HepG2 (cell line): Measurements from ENCODE around the gene SLC38A3. TPM values are rescaled to one million over a fixed set of nuclear protein-coding genes. Genes with fewer than 3 reads are reported as not detected.

Source experiments
- ATF7-NPFF ChIP-seq: sonication (generic); formaldehyde crosslinking; IDR thresholded peaks from 2 replicates; pipeline ENCODE4 v1.8.1; 2023; ENCODE audit warnings: mild to moderate bottlenecking, low read depth, missing genetic modification reagents, moderate library complexity
- DRAP1 ChIP-seq: IDR thresholded peaks from 2 replicates; pipeline ENCODE4 v1.6.1; 2016; ENCODE audit warnings: missing genetic modification reagents, missing compliant biosample characterization
- GABPA ChIP-seq, 2 experiments: IDR thresholded peaks; 2 replicates each; pipeline ENCODE4 v1.6.1; 2011 to 2016; ENCODE audit warnings: low read depth in 2 of 2, low read length in 1 of 2, missing biosample characterization in 1 of 2, missing genetic modification characterization in 1 of 2
- GZF1 ChIP-seq: sonication (generic); formaldehyde crosslinking; IDR thresholded peaks from 2 replicates; pipeline ENCODE4 v1.5.1; 2020; ENCODE audit warnings: mild to moderate bottlenecking, missing genetic modification reagents
- HES4 ChIP-seq: sonication (generic); formaldehyde crosslinking; IDR thresholded peaks from 2 replicates; pipeline ENCODE4 v1.9.0; 2021; ENCODE audit warnings: mild to moderate bottlenecking, missing genetic modification reagents, borderline replicate concordance
- HHEX ChIP-seq: IDR thresholded peaks from 2 replicates; pipeline ENCODE4 v1.6.1; 2016; ENCODE audit warnings: control low read depth
- HNRNPK ChIP-seq: fragments of 200-400 bp; formaldehyde crosslinking; IDR thresholded peaks from 2 replicates; pipeline ENCODE4 v1.6.1; 2018; ENCODE audit warnings: low read length, low read depth, moderate library complexity, mild to moderate bottlenecking; ENCODE audit not compliant: poor library complexity, severe bottlenecking
- NR1H2 ChIP-seq: sonication (generic); formaldehyde crosslinking; IDR thresholded peaks from 2 replicates; pipeline ENCODE4 v1.8.1; 2022; ENCODE audit warnings: low read depth, missing genetic modification reagents, borderline replicate concordance
- NR2F6 ChIP-seq, 2 experiments: IDR thresholded peaks; 2 replicates each; pipeline ENCODE4 v1.6.1; 2016; ENCODE audit warnings: antibody characterized with exemption in 1 of 2, mild to moderate bottlenecking in 1 of 2
- PAWR ChIP-seq: sonication (generic); formaldehyde crosslinking; IDR thresholded peaks from 2 replicates; pipeline ENCODE4 v1.4.0; 2020; ENCODE audit warnings: missing genetic modification reagents, mild to moderate bottlenecking, borderline replicate concordance
- SNAPC2 ChIP-seq: sonication (generic); formaldehyde crosslinking; IDR thresholded peaks from 2 replicates; pipeline ENCODE4 v1.8.1; 2022; ENCODE audit warnings: mild to moderate bottlenecking, missing genetic modification reagents
- SP5 ChIP-seq: IDR thresholded peaks from 2 replicates; pipeline ENCODE4 v1.6.1; 2016; ENCODE audit warnings: low read depth, borderline replicate concordance
- WIZ ChIP-seq: sonication (generic); formaldehyde crosslinking; IDR thresholded peaks from 2 replicates; pipeline ENCODE4 v1.5.1; 2020; ENCODE audit warnings: mild to moderate bottlenecking, missing genetic modification reagents
- ZFY ChIP-seq: sonication (generic); formaldehyde crosslinking; IDR thresholded peaks from 2 replicates; pipeline ENCODE4 v1.4.0; 2020; ENCODE audit warnings: missing genetic modification reagents
- ZNF253 ChIP-seq: sonication (generic); formaldehyde crosslinking; IDR thresholded peaks from 2 replicates; pipeline ENCODE4 v1.8.0; 2022; ENCODE audit warnings: mild to moderate bottlenecking, missing genetic modification reagents, borderline replicate concordance
- ZNF407 ChIP-seq: sonication (generic); formaldehyde crosslinking; IDR thresholded peaks from one replicate; pipeline ENCODE4 v1.5.1; 2020; ENCODE audit warnings: mild to moderate bottlenecking, missing genetic modification reagents; ENCODE audit errors: not compliant biosample characterization
- ZNF550 ChIP-seq: sonication (generic); formaldehyde crosslinking; IDR thresholded peaks from 2 replicates; pipeline ENCODE4 v1.4.0; 2020; ENCODE audit warnings: mild to moderate bottlenecking, missing genetic modification reagents, borderline replicate concordance
- ZNF740 ChIP-seq: sonication (generic); formaldehyde crosslinking; IDR thresholded peaks from 2 replicates; pipeline ENCODE4 v1.4.0; 2020; ENCODE audit warnings: missing genetic modification reagents
- ZNF781 ChIP-seq: sonication (generic); formaldehyde crosslinking; IDR thresholded peaks from 2 replicates; pipeline ENCODE4 v1.5.1; 2020; ENCODE audit warnings: borderline replicate concordance, mild to moderate bottlenecking, missing genetic modification reagents; ENCODE audit errors: not compliant biosample characterization
- polyA plus RNA-seq, 8 experiments: library from polyadenylated mRNA; depleted of rRNA in 3 of 8; stranded (reverse) in 7 of 8; unstranded in 1 of 8; fragments of >200 nt; fragmentation: Illumina TruSeq in 4 of 8; extraction: Trizol in 4 of 8; gene quantifications; 2 replicates each; pipeline versions ENCODE4 v1.2.1 to v1.2.3, GENCODE V29; 2011 to 2016; ENCODE audit warnings: low read depth in 4 of 8, missing spikeins in 1 of 8, mixed read lengths in 1 of 8; ENCODE audit not compliant: insufficient read depth in 1 of 8
- total RNA-seq, 5 experiments: library from RNA; depleted of rRNA; stranded (reverse); fragments of >200 nt; fragmentation: Illumina TruSeq; extraction: Trizol; gene quantifications; 2 replicates each; pipeline ENCODE4 v1.2.3, GENCODE V29; 2016; ENCODE audit warnings: low read depth in 1 of 5

SLC38A3 gene
- total and polyA plus RNA-seq, 2 of the 13 experiments (the other 11 are each of a cell fraction or from before 2014, with no cell fraction given), result 29.8 to 164 TPM

DNA sequence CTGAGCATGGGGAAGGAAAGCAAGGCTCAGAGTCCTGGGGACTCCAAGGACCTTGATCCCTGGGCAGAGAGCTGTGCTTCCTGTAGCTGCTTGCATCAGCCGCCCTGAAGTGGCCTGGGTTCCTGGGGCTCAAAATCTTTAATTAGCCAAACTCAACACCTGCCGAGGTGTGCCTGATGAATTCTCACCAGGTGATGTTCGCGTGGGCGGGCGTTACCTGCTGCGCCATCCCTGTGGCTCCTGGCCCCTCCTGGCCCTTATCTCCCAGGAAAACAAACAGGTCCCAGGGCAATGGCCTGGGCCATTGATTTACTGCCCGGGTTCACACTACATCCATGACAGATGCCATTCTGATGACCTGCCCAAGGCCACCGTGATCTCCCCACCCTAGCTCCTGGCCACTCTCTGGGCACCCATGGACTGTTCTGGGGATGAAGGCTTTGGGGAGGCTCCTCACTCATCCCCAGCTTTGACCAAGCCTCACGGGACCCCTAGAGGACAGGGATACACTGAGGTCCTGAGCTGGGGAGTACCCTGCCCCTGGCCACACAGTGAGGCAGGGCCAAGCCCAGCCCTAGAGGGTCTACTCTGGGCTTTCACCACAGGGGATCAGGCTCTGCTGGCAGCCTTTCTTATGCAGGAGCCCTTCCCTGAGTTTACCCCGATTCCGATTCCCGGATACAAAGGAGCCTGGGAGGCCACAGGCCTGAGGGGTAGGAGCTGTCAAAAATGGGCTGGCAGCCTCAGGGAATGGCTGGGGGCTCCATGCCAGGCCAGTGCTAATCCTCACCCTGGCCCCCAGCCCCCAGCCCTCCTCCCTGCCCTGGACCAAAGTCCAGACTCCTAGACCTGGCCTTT is 5.7 kb downstream of the SLC38A3 start (continued):
- TF ChIP-seq ZNF253 (CRISPR knock-in tag) (no peak), DRAP1 (CRISPR knock-in tag) (no peak; the same call in none of the 2 replicates), PAWR (CRISPR knock-in tag) (no peak), SNAPC2 (CRISPR knock-in tag) (0 out of 2 replicates have a peak, but pooled peaks have one; percentile 77), HNRNPK (no peak), ATF7-NPFF (CRISPR knock-in tag) (no peak), NR1H2 (CRISPR knock-in tag) (no peak), ZNF407 (CRISPR knock-in tag) (peak; percentile 72), GABPA (IDR thresholded peaks at IDR 0.05; ENCODE audit: low read depth, low read length) (no peak), GABPA (CRISPR knock-in tag; IDR thresholded peaks at IDR 0.05; ENCODE audit: low read depth) (no peak), HES4 (no peak), ZNF550 (no peak), SP5 (CRISPR knock-in tag) (peak; percentile 74), GZF1 (CRISPR knock-in tag) (no peak), HHEX (CRISPR knock-in tag) (peak; percentile 71), ZFY (CRISPR knock-in tag) (peak; percentile 58), ZNF781 (no peak), WIZ (CRISPR knock-in tag) (no peak), NR2F6 (IDR thresholded peaks at IDR 0.05) (peak; percentile 83), NR2F6 (CRISPR knock-in tag; IDR thresholded peaks at IDR 0.05) (peak; percentile 85), ZNF740 (CRISPR knock-in tag) (no peak)
